GM19438 (cell line): ENCODE measurements around the gene FAM83D.

ENCODE experiments used
- ATAC-seq: cut with Tn5 transposase; IDR thresholded peaks from one replicate; pipeline ENCODE4 v1.9.1; 2021; ENCODE audit warnings: low read depth; ENCODE audit not compliant: unreplicated experiment

The FAM83D gene

DNA sequence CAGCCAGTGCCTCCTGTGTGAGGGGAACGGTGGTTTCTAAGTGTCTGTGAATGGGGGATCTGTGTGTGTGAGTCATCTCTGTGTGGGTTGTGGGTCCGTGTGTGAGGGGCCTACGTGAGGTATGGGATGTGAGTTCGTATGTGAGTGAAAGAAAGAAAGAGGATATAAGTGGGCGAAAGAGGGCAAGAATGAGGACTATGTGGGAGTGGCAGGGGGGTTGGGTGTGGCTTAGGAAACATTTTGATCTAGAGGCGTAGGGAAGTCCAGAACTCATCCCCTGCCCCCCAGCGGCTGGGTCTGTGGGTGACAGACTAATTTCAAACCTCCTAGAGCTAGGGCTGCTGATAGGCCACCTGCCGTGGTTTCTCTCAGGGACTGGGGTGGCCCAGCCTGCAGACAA, 71.4 kb downstream of the FAM83D start:
- ATAC-seq = peak; percentile 67

DNA sequence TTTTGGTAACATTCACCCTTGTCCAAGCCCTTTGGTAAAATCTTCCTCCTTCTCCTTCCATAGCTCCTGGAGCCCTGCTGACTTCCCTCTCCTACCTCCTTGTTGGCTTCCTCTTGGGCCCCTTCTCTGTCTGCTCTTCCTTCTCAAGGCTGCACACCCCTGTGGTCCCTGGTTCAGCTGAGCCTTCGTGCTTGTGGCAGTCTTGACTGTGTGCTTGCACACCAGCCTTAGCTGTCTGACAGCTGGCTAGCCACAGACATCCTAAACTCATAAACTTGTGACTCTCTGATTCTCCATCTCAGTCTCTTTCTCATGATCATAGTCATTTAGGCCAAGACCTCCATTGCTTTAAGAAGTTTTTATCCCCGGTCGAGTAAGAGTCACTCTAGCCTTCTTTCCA, 73.0 kb downstream of the FAM83D start:
- no peak for ATAC-seq

DNA sequence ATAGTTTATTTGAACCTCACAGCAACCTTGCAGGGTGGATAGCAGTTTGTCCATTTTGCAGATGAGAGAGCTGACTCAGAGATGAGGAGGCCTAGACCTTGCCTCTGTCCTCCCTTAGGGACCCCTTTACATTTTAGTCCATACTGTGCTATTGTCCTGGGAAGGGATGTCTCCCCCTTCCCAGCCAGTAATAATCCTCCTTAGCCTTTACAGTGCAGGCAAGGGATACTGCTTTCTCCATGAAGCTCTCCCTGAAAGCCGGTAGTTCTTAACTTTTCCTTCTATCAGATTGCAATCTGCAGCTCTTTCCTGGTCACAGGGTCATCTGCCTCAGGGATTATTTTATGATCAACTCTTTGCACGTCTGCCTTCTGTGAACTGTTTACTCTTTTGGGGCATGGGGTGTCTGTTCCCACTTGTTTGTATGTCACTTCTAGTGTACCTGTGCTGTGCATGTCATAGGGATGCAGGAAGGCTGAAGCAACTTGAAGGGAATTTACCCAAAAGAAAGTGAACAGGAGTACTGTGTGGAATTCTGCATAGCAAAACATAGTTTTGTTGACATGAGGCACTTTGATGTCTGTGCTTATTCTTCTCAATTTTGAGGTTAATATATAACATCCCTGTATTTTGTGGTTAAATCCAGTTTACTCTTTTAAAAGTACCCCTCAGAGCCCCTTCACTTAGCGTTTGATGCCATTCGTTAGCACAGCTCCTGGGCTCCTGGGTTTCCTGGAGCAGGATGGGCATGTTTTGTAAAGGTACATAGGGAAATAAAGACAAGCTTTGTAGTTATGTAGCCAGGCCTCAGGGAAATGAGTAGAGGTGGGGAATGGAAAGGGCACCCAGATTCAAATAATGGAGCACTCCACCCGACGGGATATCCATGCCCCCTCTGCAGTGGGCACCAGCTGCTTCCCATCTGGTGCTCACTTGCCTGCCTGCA, 74.0 kb downstream of the FAM83D start:
- ATAC-seq = no peak
